ENCODE measurements around the gene TCEAL3. TPM values are rescaled to one million over a fixed set of nuclear protein-coding genes. Genes with fewer than 3 reads are reported as not detected.
A peak's percentile ranks its signal among the peaks of the same experiment; 100 is the strongest.

TCEAL3 gene
- polyA plus RNA-seq, 3 donors, result 35.3 to 37.1 (median 35.6) TPM

DNA sequence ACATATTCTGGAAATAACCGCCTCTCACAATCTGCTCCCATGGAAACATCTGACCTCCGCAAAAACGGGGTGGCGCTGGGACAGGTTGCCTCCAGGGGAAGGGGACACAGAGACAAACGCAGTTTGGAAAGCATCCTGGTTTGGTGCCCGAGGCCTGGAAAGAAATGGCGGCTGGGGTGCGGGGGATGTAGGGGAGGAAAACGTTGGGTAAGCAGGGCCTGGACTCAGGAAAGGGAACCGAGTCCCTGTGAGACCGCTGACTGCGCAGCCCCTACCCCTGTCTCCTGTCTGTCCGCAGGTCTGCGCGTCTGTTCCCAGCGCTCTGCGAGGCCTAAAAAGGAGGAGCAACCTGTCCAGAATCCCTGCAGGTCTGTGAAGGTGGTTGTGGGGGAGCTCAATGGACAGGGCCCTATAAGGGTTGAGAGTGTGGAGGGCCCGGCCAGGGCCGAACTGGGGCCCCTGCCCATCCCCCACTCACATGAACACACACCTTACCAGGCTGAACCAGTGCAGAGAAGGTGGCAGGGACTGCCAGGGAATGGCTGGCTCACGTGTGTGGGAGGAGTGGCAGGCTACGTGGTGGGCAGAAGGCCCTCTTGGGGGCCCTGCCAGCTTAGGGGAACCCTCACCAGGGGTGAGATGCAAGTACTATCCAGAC is 672 bp downstream of the TCEAL3 start:
- DNase-seq (ENCODE audit: extremely low read depth in 1 of 11, low read depth in 9 of 11, low spot score in 4 of 11), result peak in 1 of 11 donors; percentile 1

DNA sequence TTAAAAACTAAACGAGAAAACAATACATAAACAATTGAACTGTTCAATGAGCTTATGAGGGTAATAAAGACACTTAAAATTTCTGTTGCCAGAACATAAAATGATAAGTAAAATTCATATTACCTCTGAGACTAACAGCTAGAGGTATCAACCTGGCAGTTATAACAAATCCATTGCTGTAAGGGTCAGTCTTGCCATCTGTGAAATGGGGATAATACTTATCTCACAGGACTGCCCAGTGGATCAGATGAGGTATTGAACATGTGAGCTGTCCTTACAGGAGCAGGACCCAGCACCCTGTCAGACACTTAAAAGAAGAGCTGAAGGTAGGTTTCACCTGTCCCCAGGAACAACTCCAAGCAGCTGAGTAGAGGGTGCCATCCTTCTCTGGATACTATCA is 2.5 kb downstream of the TCEAL3 start:
- DNase-seq (ENCODE audit: extremely low read depth in 1 of 11, low read depth in 9 of 11, low spot score in 4 of 11), result no peak

DNA sequence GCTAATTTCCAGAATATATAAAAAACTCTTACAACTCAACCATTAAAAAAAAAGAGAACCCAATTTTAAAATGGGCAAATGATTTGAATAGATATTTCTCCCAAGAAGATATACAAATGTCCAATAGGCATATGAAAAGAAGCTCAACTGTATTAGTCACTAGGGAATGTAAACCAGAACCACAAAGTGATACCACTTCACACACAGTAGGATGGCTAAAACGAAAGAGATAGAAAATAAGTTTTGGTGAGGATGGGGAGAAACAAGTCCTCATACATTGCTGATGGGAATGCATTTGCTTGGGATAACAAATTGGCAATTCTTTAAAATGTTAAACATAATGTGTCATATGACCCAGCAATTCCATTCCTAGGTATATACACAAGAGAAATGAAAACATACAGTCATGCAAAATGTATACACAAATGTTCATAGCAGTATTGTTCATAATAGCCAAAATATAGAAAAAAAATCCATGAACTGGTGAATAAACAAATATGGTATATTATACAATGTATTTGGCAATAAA is 5.7 kb downstream of the TCEAL3 start:
- DNase-seq (ENCODE audit: extremely low read depth in 1 of 11, low read depth in 9 of 11, low spot score in 4 of 11), result no peak

DNA sequence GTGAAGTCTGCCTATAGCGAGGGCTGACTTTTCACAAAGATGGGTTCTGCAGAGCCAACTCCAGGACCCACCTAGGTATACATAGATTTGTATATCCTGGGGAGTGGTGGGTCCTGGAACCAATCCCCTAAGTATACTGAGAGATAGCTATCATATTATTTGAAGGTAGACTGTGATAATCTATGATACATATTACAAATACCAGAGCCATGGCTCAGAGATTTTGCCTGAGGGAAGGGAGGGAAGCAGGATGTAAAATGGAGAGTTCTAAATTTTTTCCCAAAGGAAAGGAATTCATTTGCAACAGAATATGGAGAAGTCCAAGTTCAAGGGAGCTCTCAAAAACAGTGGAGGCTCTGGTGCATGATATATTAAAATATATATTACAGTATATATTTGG is 7.2 kb downstream of the TCEAL3 start:
- no peak for DNase-seq (ENCODE audit: extremely low read depth in 1 of 11, low read depth in 9 of 11, low spot score in 4 of 11)

DNA sequence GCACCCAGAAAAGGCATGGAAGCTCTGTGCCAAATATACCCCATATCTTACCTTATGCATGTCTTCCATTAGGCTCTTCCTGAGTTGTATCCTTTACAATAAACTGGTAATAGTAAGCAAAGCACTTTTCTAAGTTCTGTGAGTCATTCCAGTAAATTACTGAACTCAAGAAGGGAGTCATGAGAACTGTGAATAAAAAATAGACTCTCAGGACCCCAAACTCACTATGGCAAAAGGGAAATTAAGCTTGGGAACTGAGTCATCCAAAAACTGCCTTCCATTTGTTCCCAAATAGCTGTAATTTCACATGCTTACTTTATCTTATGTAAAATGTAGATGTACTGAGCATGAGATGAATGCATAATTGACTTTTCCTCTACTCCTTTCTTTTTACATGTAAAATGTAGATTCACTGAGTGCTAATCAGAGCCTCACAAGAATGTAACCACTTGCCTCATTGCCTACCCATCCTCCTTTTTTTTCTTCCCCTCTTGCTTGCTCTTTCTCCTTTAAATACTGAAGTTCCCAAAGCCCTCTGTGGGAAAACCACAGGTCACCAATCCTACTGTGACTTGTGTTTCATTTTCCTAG is 8.1 kb downstream of the TCEAL3 start:
- DNase-seq (ENCODE audit: extremely low read depth in 1 of 11, low read depth in 9 of 11, low spot score in 4 of 11), result no peak

DNA sequence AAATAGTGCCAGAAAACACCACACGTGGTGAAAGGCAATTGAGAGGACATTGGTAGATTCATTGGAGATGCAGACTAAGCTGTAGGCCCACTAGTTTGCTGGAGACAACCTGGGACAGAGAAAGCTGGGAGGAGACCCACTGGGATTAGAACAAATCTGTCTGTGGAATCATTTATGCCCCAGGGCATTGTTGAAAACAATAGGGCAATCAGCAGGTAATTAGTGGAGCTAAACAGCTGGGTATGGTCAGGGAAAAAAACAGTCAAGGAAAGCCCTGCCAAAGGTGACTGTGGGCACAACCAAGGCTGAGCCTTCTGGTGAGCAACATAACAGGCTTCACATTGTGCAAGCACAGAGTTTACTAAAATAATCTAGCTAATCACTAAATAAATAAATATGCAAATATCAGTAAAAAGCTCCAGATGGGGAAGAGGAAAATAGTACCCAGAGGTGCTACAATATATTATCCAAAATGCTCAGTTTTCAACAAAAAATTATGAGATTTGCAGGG is 9.0 kb downstream of the TCEAL3 start:
- no peak for DNase-seq (ENCODE audit: extremely low read depth in 1 of 11, low read depth in 9 of 11, low spot score in 4 of 11)

DNA sequence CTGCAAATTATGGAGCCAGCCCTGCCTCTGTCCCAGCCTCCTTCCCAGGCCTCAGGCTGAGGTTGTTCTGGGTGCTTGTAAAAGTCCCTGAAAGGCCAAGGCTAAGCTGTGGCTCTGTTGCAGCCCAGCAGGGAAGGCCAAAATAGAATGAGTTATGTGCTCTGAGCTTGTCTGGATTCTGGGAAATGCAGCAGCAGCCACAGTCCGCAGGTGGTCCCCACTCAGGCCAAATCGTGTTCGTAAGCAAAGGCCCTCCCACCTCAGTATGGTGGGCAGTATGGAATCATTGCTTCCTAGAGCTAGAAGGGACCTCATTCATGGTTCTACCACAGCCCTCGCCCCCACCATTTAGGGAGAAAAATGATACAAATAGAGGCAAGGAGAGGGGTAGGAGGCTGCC is 16.3 kb downstream of the TCEAL3 start:
- no peak for DNase-seq (ENCODE audit: extremely low read depth in 1 of 11, low read depth in 9 of 11, low spot score in 4 of 11)

DNA sequence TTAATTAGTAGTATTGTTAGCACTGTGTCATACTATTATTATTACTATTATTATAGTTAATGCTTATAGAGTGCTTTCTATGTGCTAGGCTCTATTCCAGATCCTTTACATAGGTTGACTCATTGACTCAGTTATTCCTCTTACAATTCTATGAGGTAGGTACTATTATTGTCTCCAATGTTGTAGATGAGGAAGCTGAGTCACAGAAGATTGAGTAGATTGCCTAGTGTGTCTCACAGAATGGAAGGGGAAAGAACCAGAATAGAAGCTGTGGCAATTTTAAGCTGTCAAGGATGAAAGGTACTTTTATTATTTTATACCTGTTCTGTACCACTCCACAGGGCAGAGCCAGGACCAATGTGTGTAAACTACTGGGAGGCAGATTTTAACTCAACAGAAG is 19.1 kb downstream of the TCEAL3 start:
- DNase-seq (ENCODE audit: extremely low read depth in 1 of 11, low read depth in 9 of 11, low spot score in 4 of 11), result no peak

DNA sequence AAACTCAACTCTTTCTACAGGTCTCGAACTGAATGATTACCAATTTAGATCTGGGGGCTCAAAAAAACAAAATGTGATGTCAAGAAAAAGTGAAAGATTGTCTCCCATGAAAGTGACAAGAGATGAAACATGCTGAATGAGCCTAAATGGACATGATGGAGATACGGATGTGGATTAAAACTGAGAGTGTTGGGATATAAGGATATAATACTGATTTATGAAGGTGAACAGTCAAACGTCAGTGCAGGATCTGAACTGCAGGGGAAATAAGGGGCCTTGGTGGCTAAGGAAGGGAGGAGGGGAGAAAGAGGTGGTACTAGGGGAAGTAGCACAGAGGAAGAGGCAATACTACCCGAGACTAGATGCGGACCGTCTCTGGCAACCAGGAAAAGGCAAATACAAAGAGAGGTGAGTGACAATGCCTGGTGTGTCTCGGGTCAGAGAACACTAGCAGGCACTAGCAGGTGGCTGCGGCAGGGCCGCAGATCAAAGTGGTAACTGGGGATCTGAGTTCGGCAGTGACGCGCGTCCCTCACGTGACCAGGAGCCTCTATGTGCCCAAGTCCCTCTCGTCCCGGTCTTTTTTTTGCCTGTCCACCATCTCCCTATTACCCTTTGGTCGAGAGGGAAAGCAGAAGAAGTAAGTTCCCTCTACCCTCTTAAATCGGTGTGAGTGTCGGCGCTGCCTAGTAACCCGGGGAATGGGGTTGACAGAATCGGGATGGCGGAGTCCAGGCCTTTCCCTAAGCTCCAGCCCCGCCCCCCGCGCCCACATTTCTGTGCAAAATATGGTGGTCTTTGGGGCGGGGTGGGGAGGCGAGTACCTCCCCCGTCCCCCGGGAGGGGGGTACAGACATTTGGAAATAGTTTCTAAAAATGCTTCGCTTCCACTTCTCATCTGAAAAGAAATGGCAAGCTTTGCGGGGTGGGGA is 20.9 kb downstream of the TCEAL3 start, which contains the start of gene TCEAL1:
Gene TCEAL1 (plus strand): TSS at position 590 of the 932 bp plus-strand sequence. CDS start 942 bp downstream, outside the sequence.
- peak in 5 of 11 donors; percentile 36 to 49 (median 38) for DNase-seq (ENCODE audit: extremely low read depth in 1 of 11, low read depth in 9 of 11, low spot score in 4 of 11)

DNA sequence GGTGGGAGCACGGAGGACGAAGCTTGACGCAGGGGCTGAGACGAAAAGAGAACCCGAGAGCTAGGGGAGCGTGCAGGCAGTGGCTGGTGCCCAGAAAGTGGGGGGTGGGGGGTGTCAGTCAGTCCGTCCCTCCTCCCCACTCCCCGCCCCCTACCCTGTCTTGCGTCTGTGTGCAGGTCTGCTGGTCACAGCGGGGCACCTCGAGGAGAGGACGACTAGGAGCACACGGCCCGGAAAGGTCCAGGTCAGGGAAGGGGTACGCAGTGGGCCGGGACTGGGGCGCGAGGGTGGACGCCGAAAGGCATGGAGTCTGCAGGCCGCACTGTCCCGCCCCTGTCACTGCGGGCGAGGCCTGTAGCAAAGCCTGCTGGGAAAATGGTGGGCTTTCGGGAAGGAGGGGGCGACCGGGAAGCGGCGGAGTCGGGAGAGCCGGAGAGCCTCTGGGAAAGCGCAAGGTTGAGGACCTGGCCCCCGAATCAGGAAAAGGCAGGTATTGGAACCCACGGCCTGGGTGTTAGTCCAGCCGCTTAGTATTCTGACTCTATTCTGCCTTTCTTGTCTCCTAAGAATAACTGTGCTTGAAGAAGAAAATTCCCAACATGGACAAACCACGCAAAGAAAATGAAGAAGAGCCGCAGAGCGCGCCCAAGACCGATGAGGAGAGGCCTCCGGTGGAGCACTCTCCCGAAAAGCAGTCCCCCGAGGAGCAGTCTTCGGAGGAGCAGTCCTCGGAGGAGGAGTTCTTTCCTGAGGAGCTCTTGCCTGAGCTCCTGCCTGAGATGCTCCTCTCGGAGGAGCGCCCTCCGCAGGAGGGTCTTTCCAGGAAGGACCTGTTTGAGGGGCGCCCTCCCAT is 21.8 kb downstream of the TCEAL3 start:
- DNase-seq (ENCODE audit: extremely low read depth in 1 of 11, low read depth in 9 of 11, low spot score in 4 of 11), result peak in 8 of 11 donors; percentile 52 to 71 (median 60)

DNA sequence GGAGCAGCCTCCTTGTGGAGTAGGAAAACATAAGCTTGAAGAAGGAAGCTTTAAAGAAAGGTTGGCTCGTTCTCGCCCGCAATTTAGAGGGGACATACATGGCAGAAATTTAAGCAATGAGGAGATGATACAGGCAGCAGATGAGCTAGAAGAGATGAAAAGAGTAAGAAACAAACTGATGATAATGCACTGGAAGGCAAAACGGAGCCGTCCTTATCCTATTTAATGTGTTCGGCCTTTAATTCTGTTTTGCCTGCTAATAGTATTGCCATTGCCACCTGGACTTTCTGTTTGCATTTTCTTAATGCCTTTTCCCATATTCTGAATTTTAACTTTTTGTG is 22.4 kb downstream of the TCEAL3 start:
- DNase-seq (ENCODE audit: extremely low read depth in 1 of 11, low read depth in 9 of 11, low spot score in 4 of 11), result no peak

DNA sequence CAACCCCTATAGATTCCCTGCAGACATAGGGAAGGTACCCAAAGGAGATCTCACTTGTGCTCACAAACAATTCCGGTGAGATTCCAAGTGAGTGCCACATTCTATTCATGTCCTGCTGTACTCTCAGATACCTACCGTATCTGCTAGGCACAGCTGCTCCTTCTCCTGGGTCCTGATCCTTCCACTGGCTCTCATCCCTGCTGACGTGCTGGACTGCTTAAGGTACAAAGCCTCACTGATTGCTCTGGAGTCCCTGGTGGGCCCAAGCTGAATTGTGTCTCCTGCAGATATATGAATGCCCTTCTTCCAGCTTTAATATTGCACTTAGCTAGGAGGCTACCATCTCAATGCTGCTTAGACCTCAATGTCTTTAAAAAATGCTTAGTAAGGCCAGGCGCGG is 23.4 kb downstream of the TCEAL3 start:
- no peak for DNase-seq (ENCODE audit: extremely low read depth in 1 of 11, low read depth in 9 of 11, low spot score in 4 of 11)

DNA sequence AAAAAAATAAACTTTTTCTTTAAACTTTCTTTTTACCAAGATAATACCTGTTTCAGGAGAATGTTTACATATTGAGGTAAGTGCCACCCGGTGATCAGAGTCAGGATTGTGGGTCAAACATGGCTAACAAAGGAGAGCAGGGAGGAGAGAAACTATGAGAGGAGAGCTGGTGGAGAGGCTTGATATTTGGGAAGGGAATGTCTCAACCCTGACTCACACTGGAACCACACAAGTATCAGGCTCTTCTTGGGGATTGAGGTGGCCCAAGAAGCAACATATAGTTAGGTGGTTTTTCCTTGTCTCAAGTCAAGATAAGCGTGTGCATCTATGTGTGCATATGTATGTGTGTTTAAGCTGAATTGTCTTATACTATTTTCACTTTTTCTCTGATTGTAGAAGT is 27.7 kb downstream of the TCEAL3 start:
- no peak for DNase-seq (ENCODE audit: extremely low read depth in 1 of 11, low read depth in 9 of 11, low spot score in 4 of 11)

DNA sequence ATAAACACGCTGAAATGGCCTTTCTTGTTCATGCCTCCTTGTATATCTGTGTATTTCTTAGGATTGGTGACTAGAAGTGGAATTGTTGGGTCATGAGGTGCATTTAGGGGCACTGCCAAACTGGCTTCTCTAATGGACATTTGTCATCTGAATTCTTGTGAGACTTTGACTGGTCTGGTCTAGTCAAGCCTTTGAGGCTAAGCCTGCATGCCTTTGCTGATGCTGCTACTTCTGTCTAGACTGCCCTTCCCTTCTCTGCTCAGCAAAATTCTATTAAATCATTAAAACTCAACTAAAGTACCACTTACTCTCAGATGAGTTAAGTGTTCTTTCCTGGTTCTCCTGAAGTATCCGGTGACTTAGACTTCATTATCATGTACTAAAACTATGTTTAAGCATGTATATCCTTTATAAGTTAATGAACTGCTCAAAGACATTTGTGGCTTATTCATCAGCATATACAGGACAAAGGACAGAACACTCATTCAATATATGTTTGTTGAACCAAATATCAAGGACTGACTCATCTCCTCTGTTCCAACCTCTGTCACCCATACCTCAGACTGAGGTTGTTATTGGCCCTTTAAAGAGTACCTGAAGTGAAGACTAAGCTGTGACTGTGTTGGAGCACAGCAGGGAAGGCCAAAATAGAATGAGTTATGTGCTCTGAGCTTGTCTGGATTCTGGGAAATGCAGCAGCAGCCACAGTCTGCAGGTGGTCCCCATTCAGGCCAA is 30.0 kb downstream of the TCEAL3 start:
- DNase-seq (ENCODE audit: extremely low read depth in 1 of 11, low read depth in 9 of 11, low spot score in 4 of 11), result no peak

DNA sequence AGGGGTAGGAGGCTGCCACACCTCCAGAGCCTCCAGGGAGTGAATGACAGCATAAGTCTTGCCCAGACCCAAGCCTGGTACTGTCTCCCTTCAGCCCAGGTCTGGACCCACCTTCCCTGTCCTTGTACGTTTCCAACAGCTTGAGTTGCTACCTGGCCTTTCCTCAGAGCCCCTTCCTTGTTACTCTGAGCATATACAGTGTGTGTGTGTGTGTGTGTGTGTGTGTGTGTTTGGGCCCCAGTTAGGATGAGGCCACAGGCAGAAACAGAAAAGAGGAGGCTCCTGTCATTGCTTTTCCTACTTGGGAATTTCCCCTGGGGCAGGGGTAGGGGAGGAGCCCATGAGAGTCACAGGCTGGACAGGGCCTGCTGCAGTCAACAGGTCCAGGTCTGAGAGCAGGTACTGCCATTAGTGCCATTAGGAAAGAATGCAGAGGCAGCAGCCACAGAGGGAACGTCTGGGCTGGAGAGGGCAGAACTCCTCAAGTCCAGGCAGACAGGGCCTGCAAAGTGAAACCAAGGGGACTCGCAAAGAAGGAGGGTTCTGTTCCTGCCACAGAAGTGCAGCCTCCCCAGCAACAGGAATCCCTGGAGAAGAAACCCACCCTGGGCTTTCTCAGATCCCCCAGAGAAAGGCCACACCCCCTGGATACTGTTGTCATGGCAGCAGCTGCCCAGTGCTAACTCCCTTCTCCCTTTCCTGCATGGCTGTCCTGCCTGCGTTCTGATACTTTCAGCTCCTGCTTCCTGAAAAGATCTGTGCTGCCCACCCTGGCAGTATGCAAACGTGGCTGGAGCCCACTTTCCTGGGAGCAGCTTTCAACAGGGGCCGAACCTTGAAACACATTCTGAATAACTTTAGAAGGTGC is 30.9 kb downstream of the TCEAL3 start:
- peak in 7 of 11 donors; percentile 9 to 27 (median 20) for DNase-seq (ENCODE audit: extremely low read depth in 1 of 11, low read depth in 9 of 11, low spot score in 4 of 11)

DNA sequence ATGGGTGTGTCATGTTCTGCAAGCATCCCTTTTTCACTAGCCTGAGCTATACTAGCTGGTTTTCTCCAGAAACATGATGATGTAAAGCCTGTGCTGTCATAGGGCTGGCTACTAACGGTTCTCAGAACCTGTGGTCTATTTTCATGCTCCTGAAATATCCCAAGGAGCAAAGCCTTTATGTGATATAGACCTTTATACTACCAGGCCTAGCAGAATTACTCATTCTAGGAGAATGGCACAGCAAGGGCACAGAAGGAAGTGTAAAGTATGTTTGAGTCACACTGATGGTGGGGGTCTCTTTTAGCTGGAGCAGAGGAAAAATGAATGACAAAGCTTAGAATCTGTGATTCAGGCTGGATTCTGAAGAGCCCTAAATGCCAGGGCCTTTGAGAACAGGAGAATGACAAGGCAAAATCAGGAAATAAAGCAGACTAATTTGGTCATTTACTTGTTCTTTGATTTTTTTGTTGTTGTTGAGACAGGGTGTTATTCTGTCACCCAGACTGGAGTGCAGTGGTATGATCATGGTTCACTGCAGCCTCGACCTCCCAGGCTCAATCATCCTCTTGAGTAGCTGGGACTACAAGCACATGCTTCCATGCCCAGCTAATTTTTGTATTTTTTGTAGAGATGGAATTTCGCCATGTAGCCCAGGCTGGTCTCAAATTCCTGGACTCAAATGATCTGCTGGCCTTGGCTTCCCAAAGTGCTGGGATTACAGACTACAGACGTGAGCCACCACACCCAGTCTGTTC is 32.8 kb downstream of the TCEAL3 start:
- no peak for DNase-seq (ENCODE audit: extremely low read depth in 1 of 11, low read depth in 9 of 11, low spot score in 4 of 11)

Measured in renal cortex interstitium (tissue), 11 donors.